PC-9 (cell line): ENCODE data around the gene BTBD17.

Experiments
- CTCF ChIP-seq: fragments of 200-600 bp; sonication (generic); conservative IDR thresholded peaks from 2 replicates; pipeline ENCODE4 v1.6.1; 2017; ENCODE audit warnings: mixed run types, antibody characterized with exemption, mild to moderate bottlenecking, moderate library complexity
- EZH2 ChIP-seq: fragments of 200-600 bp; sonication (generic); IDR thresholded peaks from 2 replicates; pipeline ENCODE4 v1.8.0; 2017; ENCODE audit warnings: antibody characterized with exemption, low read depth

- TF ChIP-seq CTCF (no peak), EZH2 (no peak)
Observed at GRCh38 chr17:74392848-74393247, 31.2 kb upstream of the BTBD17 start.
